Measurements from ENCODE around the gene SRGAP3. TPM values are rescaled to one million over a fixed set of nuclear protein-coding genes. Genes with fewer than 3 reads are reported as not detected.

SRGAP3 gene
- total and polyA plus RNA-seq, 2 donors (not counting 1 experiment from before 2014, with no cell fraction given) = 0.92 to 12.4 TPM

- H3K4me1 ChIP-seq (ENCODE audit: control insufficient read depth, extremely low read depth, insufficient read depth, low read length) = no peaks in the 10 kb centered on the region
These were observed 24.2 kb downstream of the SRGAP3 start for GRCh38 chr3:9225268-9225667.

DNA sequence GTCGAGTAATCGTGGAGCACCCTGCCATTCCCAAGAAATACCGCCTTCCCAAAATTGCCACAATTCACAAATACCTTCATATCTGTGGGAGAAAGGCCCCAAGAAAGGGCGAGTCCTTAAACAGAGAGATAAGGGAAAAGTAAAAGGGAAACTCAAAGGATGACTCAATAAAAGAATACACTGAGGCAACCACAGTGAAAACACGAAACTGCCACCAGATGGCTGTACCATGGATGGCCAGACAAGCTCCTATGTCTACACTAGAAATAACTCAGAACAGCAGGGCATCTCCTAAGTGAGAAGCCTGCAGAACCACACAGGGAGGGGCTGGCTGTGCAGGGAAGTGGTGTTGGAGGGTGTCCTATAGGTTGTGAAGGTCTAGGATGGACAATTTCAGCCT lies 25.0 kb downstream of the SRGAP3 start:
- H3K4me2 ChIP-seq (ENCODE audit: extremely low read depth, insufficient read depth, low read length) = no peak overlapping the region
- no peak for TF ChIP-seq EZH2 (IDR thresholded peaks at IDR 0.05; ENCODE audit: low read length, missing control alignments)
- no peak for TF ChIP-seq CTCF (conservative IDR thresholded peaks at IDR 0.05 in 1 of 2, IDR thresholded peaks at IDR 0.05 in 1 of 2; ENCODE audit: low read depth in 1 of 2, low read length in 2 of 2)
- H4K20me1 ChIP-seq (ENCODE audit: control insufficient read depth, extremely low read depth, insufficient read depth, low read length) = no peaks in the 10 kb centered on the region
- H3K79me2 ChIP-seq (ENCODE audit: control insufficient read depth, insufficient read depth, low read length) = no peaks in the 10 kb centered on the region
- H2AFZ ChIP-seq (ENCODE audit: low read length) = no peak overlapping the region
- no peak overlapping the region for H3K9ac ChIP-seq (ENCODE audit: insufficient read depth, low read length)
- peak in 1 of 2 donors; percentile 75 for DNase-seq (ENCODE audit: low read depth in 2 of 2)
- H3K36me3 ChIP-seq (ENCODE audit: control insufficient read depth, insufficient read depth, low read length) = no peaks in the 10 kb centered on the region
- H3K27ac ChIP-seq (ENCODE audit: insufficient read depth, low read length) = no peak overlapping the region
- no peaks in the 10 kb centered on the region for H3K27me3 ChIP-seq (ENCODE audit: control insufficient read depth, insufficient read depth, low read length)
- H3K4me1 ChIP-seq (ENCODE audit: control insufficient read depth, extremely low read depth, insufficient read depth, low read length) = no peaks in the 10 kb centered on the region
- no peaks in the 10 kb centered on the region for H3K9me3 ChIP-seq (ENCODE audit: control insufficient read depth, insufficient read depth, low read depth, low read length)
- H3K4me3 ChIP-seq (replicated peaks in 1 of 4; ENCODE audit: control extremely low read depth in 1 of 4, insufficient read depth in 1 of 4, low read depth in 3 of 4, low read length in 4 of 4) = no peak overlapping the region

More at GRCh38 chr3:9225268-9225667, 24.2 kb downstream of the SRGAP3 start:
- Histone ChIP-seq H3K27ac (ENCODE audit: insufficient read depth, low read length) (no peak overlapping the region), H3K79me2 (ENCODE audit: control insufficient read depth, insufficient read depth, low read length) (no peaks in the 10 kb centered on the region), H3K27me3 (ENCODE audit: control insufficient read depth, insufficient read depth, low read length) (no peaks in the 10 kb centered on the region), H4K20me1 (ENCODE audit: control insufficient read depth, extremely low read depth, insufficient read depth, low read length) (no peaks in the 10 kb centered on the region), H2AFZ (ENCODE audit: low read length) (no peak overlapping the region), H3K4me2 (ENCODE audit: extremely low read depth, insufficient read depth, low read length) (no peak overlapping the region), H3K4me3 (replicated peaks in 1 of 4; ENCODE audit: control extremely low read depth in 1 of 4, insufficient read depth in 1 of 4, low read depth in 3 of 4, low read length in 4 of 4) (no peak overlapping the region), H3K9ac (ENCODE audit: insufficient read depth, low read length) (no peak overlapping the region), H3K9me3 (ENCODE audit: control insufficient read depth, insufficient read depth, low read depth, low read length) (no peaks in the 10 kb centered on the region), H3K36me3 (ENCODE audit: control insufficient read depth, insufficient read depth, low read length) (no peaks in the 10 kb centered on the region)
- TF ChIP-seq CTCF (conservative IDR thresholded peaks at IDR 0.05 in 1 of 2, IDR thresholded peaks at IDR 0.05 in 1 of 2; ENCODE audit: low read depth in 1 of 2, low read length in 2 of 2) = no peak
- TF ChIP-seq EZH2 (IDR thresholded peaks at IDR 0.05; ENCODE audit: low read length, missing control alignments) = no peak
- DNase-seq (ENCODE audit: low read depth in 2 of 2) = no peak

DNA sequence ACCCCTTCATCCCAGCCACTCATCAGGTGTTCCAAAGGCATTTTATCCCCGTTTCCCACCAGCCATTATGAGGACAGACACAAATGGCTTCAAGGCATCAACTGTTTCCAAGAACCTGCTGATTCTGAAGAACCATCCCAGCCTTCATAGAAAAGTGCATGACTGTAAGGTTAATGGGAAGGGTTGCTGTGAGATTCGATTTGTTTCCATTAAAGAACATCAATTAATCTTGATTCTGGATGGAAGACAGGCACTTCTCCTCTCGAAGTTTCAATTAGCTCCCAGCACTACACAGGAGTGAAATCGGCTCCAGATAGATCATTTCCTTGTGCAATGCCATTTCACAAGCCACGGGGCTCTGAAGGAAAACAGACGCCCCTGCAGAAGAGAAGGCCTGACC lies 25.8 kb downstream of the SRGAP3 start:
- no peak overlapping the region for H3K4me2 ChIP-seq (ENCODE audit: extremely low read depth, insufficient read depth, low read length)
- no peaks in the 10 kb centered on the region for H3K27me3 ChIP-seq (ENCODE audit: control insufficient read depth, insufficient read depth, low read length)
- DNase-seq (ENCODE audit: low read depth in 2 of 2) = no peak
- H3K4me1 ChIP-seq (ENCODE audit: control insufficient read depth, extremely low read depth, insufficient read depth, low read length) = no peaks in the 10 kb centered on the region
- H3K4me3 ChIP-seq (replicated peaks in 1 of 4; ENCODE audit: control extremely low read depth in 1 of 4, insufficient read depth in 1 of 4, low read depth in 3 of 4, low read length in 4 of 4) = no peak overlapping the region
- no peaks in the 10 kb centered on the region for H3K9me3 ChIP-seq (ENCODE audit: control insufficient read depth, insufficient read depth, low read depth, low read length)
- no peak overlapping the region for H2AFZ ChIP-seq (ENCODE audit: low read length)
- no peak for TF ChIP-seq EZH2 (IDR thresholded peaks at IDR 0.05; ENCODE audit: low read length, missing control alignments)
- TF ChIP-seq CTCF (conservative IDR thresholded peaks at IDR 0.05 in 1 of 2, IDR thresholded peaks at IDR 0.05 in 1 of 2; ENCODE audit: low read depth in 1 of 2, low read length in 2 of 2) = no peak
- H3K79me2 ChIP-seq (ENCODE audit: control insufficient read depth, insufficient read depth, low read length) = no peaks in the 10 kb centered on the region
- H4K20me1 ChIP-seq (ENCODE audit: control insufficient read depth, extremely low read depth, insufficient read depth, low read length) = no peaks in the 10 kb centered on the region
- no peaks in the 10 kb centered on the region for H3K36me3 ChIP-seq (ENCODE audit: control insufficient read depth, insufficient read depth, low read length)
- no peak overlapping the region for H3K9ac ChIP-seq (ENCODE audit: insufficient read depth, low read length)
- H3K27ac ChIP-seq (ENCODE audit: insufficient read depth, low read length) = no peak overlapping the region
